ENCODE results near the gene YES1. TPM values are rescaled to one million over a fixed set of nuclear protein-coding genes. Genes with fewer than 3 reads are reported as not detected.

Gene YES1
- total RNA-seq, 2 donors from 2014 or later: 62.8 to 78.8 TPM

- Histone ChIP-seq H3K4me1 (ENCODE audit: control insufficient read depth, insufficient read depth, low read length) (no peaks in the 10 kb centered on the region), H3K9ac (ENCODE audit: extremely low read depth, low read length, poor library complexity, severe bottlenecking) (no peak overlapping the region), H3K4me3 (ENCODE audit: low read length) (no peak overlapping the region), H3K27me3 (ENCODE audit: control insufficient read depth, insufficient read depth, low read length, poor library complexity, severe bottlenecking) (no peaks in the 10 kb centered on the region), H3K9me3 (ENCODE audit: control insufficient read depth, low read length) (no peaks in the 10 kb centered on the region), H3K27ac (ENCODE audit: low read depth, low read length) (no peak overlapping the region), H3K36me3 (ENCODE audit: control insufficient read depth, insufficient read depth, low read length) (no peaks in the 10 kb centered on the region)
- TF ChIP-seq CTCF (conservative IDR thresholded peaks at IDR 0.05): peak; percentile 37
- Mint-ChIP-seq H3K9me3 (no peaks in the 10 kb centered on the region), H3K4me1 (peaks cover 21% of the 10 kb centered on the region), H3K4me3 (no peak overlapping the region), H3K36me3 (ENCODE audit: low read depth) (no peaks in the 10 kb centered on the region), H3K27ac (no peak overlapping the region), H3K27me3 (ENCODE audit: insufficient read depth) (peaks cover 2% of the 10 kb centered on the region)
- WGBS, 2 experiments (ENCODE audit: insufficient coverage in 1 of 2, insufficient read length in 1 of 2): 93 to 94% methylated on average over 3 to 4 of the region's 4 CpGs
- DNase-seq: peak; percentile 70
These were observed 2.5 kb upstream of the YES1 start for GRCh38 chr18:814300-815084.

- peak overlapping the region; percentile 98 for H3K4me3 Mint-ChIP-seq
- WGBS, 2 experiments (ENCODE audit: insufficient coverage in 1 of 2, insufficient read length in 1 of 2): 63 to 96% methylated on average over 5 to 18 of the region's 18 CpGs
- no peaks in the 10 kb centered on the region for H3K9me3 Mint-ChIP-seq
- no peaks in the 10 kb centered on the region for H3K36me3 Mint-ChIP-seq (ENCODE audit: low read depth)
- H3K4me1 Mint-ChIP-seq: peaks cover 26% of the 10 kb centered on the region
- H3K9me3 ChIP-seq (ENCODE audit: control insufficient read depth, low read length): no peaks in the 10 kb centered on the region
- H3K27me3 Mint-ChIP-seq (ENCODE audit: insufficient read depth): peaks cover 2% of the 10 kb centered on the region
- peak overlapping the region; percentile 92 for H3K9ac ChIP-seq (ENCODE audit: extremely low read depth, low read length, poor library complexity, severe bottlenecking)
- H3K27ac ChIP-seq (ENCODE audit: low read depth, low read length): peak overlapping the region; percentile 30
- H3K36me3 ChIP-seq (ENCODE audit: control insufficient read depth, insufficient read depth, low read length): no peaks in the 10 kb centered on the region
- H3K4me3 ChIP-seq (ENCODE audit: low read length): peak overlapping the region; percentile 99
- H3K27me3 ChIP-seq (ENCODE audit: control insufficient read depth, insufficient read depth, low read length, poor library complexity, severe bottlenecking): no peaks in the 10 kb centered on the region
- H3K27ac Mint-ChIP-seq: peak overlapping the region; percentile 99
- DNase-seq: no peak
- TF ChIP-seq CTCF (conservative IDR thresholded peaks at IDR 0.05): no peak
- H3K4me1 ChIP-seq (ENCODE audit: control insufficient read depth, insufficient read depth, low read length): no peaks in the 10 kb centered on the region
These were observed 1.4 kb upstream of the YES1 start for GRCh38 chr18:813172-814071.

GRCh38 chr18:812376-813171 lies 532 bp upstream of the YES1 start:
- Mint-ChIP-seq H3K36me3 (ENCODE audit: low read depth) (no peaks in the 10 kb centered on the region), H3K4me3 (peak overlapping the region; percentile 98), H3K27ac (peak overlapping the region; percentile 99), H3K9me3 (no peaks in the 10 kb centered on the region), H3K27me3 (ENCODE audit: insufficient read depth) (peaks cover 2% of the 10 kb centered on the region), H3K4me1 (peaks cover 29% of the 10 kb centered on the region)
- Histone ChIP-seq H3K9me3 (ENCODE audit: control insufficient read depth, low read length) (no peaks in the 10 kb centered on the region), H3K9ac (ENCODE audit: extremely low read depth, low read length, poor library complexity, severe bottlenecking) (peak overlapping the region; percentile 92), H3K4me1 (ENCODE audit: control insufficient read depth, insufficient read depth, low read length) (no peaks in the 10 kb centered on the region), H3K27me3 (ENCODE audit: control insufficient read depth, insufficient read depth, low read length, poor library complexity, severe bottlenecking) (no peaks in the 10 kb centered on the region), H3K4me3 (ENCODE audit: low read length) (peak overlapping the region; percentile 99), H3K36me3 (ENCODE audit: control insufficient read depth, insufficient read depth, low read length) (no peaks in the 10 kb centered on the region), H3K27ac (ENCODE audit: low read depth, low read length) (peak overlapping the region; percentile 82)
- peak; percentile 94 for DNase-seq
- TF ChIP-seq CTCF (conservative IDR thresholded peaks at IDR 0.05): no peak
- WGBS, 2 experiments (ENCODE audit: insufficient coverage in 1 of 2, insufficient read length in 1 of 2): 1 to 3% methylated on average over 27 to 66 of the region's 66 CpGs

All from endodermal cell (in vitro differentiated cells).